K562 (cell line): ENCODE results near the gene CMBL.

Experiments used
- AFF4 ChIP-seq: sonication (generic); formaldehyde crosslinking; IDR thresholded peaks from 2 replicates; pipeline ENCODE4 v1.8.0; 2023; ENCODE audit warnings: mild to moderate bottlenecking, missing genetic modification reagents
- CTCF ChIP-seq, 3 experiments: IDR thresholded peaks in 2 of 3; conservative IDR thresholded peaks in 1 of 3; 2 replicates each; pipeline ENCODE4 v1.5.1; 2011 to 2012; ENCODE audit warnings: low read length in 3 of 3, mild to moderate bottlenecking in 3 of 3, control low read depth in 2 of 3, improper control_type of control experiment in 1 of 3, inconsistent platforms in 1 of 3, low read depth in 1 of 3, mixed read lengths in 1 of 3, moderate library complexity in 1 of 3; ENCODE audit not compliant: insufficient read depth in 2 of 3
- GABPB2 ChIP-seq: fragments of 250-450 bp; sonication (Bioruptor Pico); conservative IDR thresholded peaks from 2 replicates; pipeline ENCODE4 v1.5.1; 2021; ENCODE audit warnings: mild to moderate bottlenecking
- HNRNPLL ChIP-seq: fragments of 200-400 bp; formaldehyde crosslinking; IDR thresholded peaks from 2 replicates; pipeline ENCODE4 v1.6.1; 2017; ENCODE audit warnings: low read length, low read depth, mild to moderate bottlenecking; ENCODE audit not compliant: poor library complexity, severe bottlenecking
- MAFG ChIP-seq: fragments of 450-650 bp; conservative IDR thresholded peaks from 2 replicates; pipeline ENCODE4 v1.6.1; 2016; ENCODE audit warnings: missing genetic modification characterization, missing compliant biosample characterization
- NCOA1 ChIP-seq: fragments of 450-650 bp; IDR thresholded peaks from 2 replicates; pipeline ENCODE4 v1.6.1; 2016; ENCODE audit warnings: low read depth
- POLR2AphosphoS5 ChIP-seq: IDR thresholded peaks from 2 replicates; pipeline ENCODE4 v1.6.1; 2011; ENCODE audit warnings: mild to moderate bottlenecking, low read depth, low read length, moderate library complexity; ENCODE audit not compliant: control insufficient read depth, insufficient read depth
- RAD51 ChIP-seq: fragments of 450-650 bp; IDR thresholded peaks from 2 replicates; pipeline ENCODE4 v1.7.1; 2016; ENCODE audit warnings: low read depth, mild to moderate bottlenecking, borderline replicate concordance
- RNF2 ChIP-seq: sonication (generic); IDR thresholded peaks from 2 replicates; pipeline ENCODE4 v1.6.1; 2016
- RUNX1 ChIP-seq: sonication (generic); IDR thresholded peaks from 2 replicates; pipeline ENCODE4 v1.6.1; 2016; ENCODE audit warnings: antibody characterized with exemption, low read depth
- XRCC3 ChIP-seq: fragments of 450-650 bp; IDR thresholded peaks from 2 replicates; pipeline ENCODE4 v1.6.1; 2017; ENCODE audit warnings: mild to moderate bottlenecking, moderate library complexity
- ZBTB17 ChIP-seq: fragments of 450-650 bp; formaldehyde crosslinking; IDR thresholded peaks from 2 replicates; pipeline ENCODE4 v1.4.0; 2020; ENCODE audit warnings: mild to moderate bottlenecking

- no peak for TF ChIP-seq NCOA1
- no peak for TF ChIP-seq MAFG
- no peak for TF ChIP-seq RUNX1
- TF ChIP-seq GABPB2 (CRISPR knock-in tag): no peak
- no peak for TF ChIP-seq POLR2AphosphoS5
- no peak for TF ChIP-seq RNF2
- no peak for TF ChIP-seq AFF4 (CRISPR knock-in tag)
- no peak for TF ChIP-seq XRCC3
- no peak for TF ChIP-seq CTCF (IDR thresholded peaks at IDR 0.05 in 2 of 3, conservative IDR thresholded peaks at IDR 0.05 in 1 of 3; ENCODE audit: insufficient read depth in 2 of 3, low read depth in 1 of 3, low read length in 3 of 3)
- TF ChIP-seq HNRNPLL: no peak
- no peak for TF ChIP-seq RAD51
- no peak for TF ChIP-seq ZBTB17 (CRISPR knock-in tag)
Observed at GRCh38 chr5:10243660-10244240, 64.0 kb downstream of the CMBL start.
